H7 (cell line): Measurements from ENCODE around the gene OR14C36. TPM values are rescaled to one million over a fixed set of nuclear protein-coding genes. Genes with fewer than 3 reads are reported as not detected.

Experiments used
- DNase-seq: peaks from one replicate; pipeline ENCODE4 v3.0.0; 2012
- H3K27me3 ChIP-seq: 2 replicates; pipeline ENCODE4 v1.6.0; 2011; ENCODE audit warnings: mild to moderate bottlenecking, low read length; ENCODE audit not compliant: control insufficient read depth, insufficient read depth
- H3K36me3 ChIP-seq: replicated peaks from 2 replicates; pipeline ENCODE4 v1.5.1; 2011; ENCODE audit warnings: low read length; ENCODE audit not compliant: control insufficient read depth, insufficient read depth
- H3K4me3 ChIP-seq: 2 replicates; pipeline ENCODE4 v1.5.1; 2011; ENCODE audit warnings: low read depth, mild to moderate bottlenecking, control low read depth, low read length, moderate library complexity; ENCODE audit not compliant: insufficient read depth
- total RNA-seq: library from RNA; depleted of rRNA; stranded (reverse); fragments of >200 nt; shearing (Covaris generic); gene quantifications from 2 replicates; pipeline ENCODE4 v1.2.3, GENCODE V29; 2014; rRNA removed

OR14C36 gene
- total RNA-seq, 1 experiment from 2014 or later, result not detected

DNA sequence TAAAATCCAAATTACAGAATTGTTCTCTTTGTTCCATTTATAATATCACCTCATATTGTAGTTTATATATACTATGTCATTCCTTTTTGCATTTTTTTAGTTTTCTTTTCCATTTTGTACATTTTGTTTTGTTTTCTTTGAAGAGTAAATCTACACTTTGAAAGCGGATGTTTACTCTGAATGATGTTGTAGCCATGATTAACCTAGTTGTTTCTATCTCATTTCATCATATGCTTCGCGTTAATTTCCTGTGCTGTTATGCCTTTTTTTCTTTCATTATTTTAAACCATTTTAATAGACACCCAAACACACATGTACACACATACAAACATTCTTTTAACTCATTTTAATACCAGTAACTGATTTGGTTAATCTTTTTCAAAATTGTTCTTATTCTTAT is 32.3 kb downstream of the OR14C36 start:
- DNase-seq, result no peak
- no peaks in the 10 kb centered on the region for H3K27me3 ChIP-seq
- no peak overlapping the region for H3K4me3 ChIP-seq
- H3K36me3 ChIP-seq, result no peaks in the 10 kb centered on the region

DNA sequence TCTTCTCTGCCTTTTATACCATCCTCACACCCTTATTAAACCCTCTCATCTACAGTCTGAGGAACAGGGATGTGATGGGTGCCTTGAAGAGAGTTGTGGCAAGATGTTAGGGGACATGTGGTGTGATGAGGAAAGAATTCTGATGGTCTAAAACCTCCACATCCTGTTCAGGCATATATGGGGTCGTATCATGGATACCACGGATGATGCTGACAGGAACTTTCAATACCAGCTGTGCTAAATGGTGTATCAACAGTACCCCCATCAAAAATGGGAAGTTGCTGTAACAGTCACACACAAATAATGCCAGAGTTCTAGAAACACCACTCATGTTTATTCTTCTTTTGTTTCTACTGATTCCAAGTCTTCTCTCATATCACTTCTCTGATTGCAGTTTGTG is 39.9 kb downstream of the OR14C36 start:
- Histone ChIP-seq H3K36me3 (no peaks in the 10 kb centered on the region), H3K4me3 (no peak overlapping the region), H3K27me3 (no peaks in the 10 kb centered on the region)
- no peak for DNase-seq

DNA sequence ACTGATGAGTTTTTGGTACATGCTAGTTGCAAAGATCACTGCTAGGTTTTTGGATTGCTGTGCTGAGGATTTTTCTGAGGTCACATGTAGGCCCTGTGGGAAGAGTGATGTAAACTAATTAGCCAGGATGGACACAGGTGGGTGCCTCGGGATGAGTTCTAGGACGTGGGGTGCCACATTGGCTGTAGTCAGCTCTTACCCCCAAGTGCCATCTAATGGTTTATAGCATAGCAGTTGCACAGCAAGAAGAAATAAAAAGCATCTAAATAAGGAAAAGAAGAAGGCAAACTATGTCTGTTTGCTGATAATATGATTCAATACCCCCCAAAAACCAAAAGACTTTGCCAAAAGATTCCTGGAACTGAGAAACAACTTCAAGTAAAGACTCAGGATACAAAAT is 44.5 kb downstream of the OR14C36 start:
- no peak for DNase-seq
- no peaks in the 10 kb centered on the region for H3K36me3 ChIP-seq
- no peak overlapping the region for H3K4me3 ChIP-seq
- no peaks in the 10 kb centered on the region for H3K27me3 ChIP-seq

Other genes starting within 250 kb of the OR14C36 start
- not detected in 2 replicates for gene OR2M5, start 203.6 kb upstream of the OR14C36 start, total RNA-seq
- gene OR2M2, start 174.0 kb upstream of the OR14C36 start, total RNA-seq, result not detected in 2 replicates
- gene OR2M3, start 151.5 kb upstream of the OR14C36 start, total RNA-seq, result not detected in 2 replicates
- not detected in 2 replicates for gene OR2M4, start 117.4 kb upstream of the OR14C36 start, total RNA-seq
- gene OR2T33, start 70.8 kb upstream of the OR14C36 start, total RNA-seq, result not detected in 2 replicates
- gene OR2T12, start 45.4 kb upstream of the OR14C36 start, total RNA-seq, result not detected in 2 replicates
- gene OR2M7, start 24.2 kb upstream of the OR14C36 start, total RNA-seq, result not detected in 2 replicates
- not detected in 2 replicates for gene OR2T4, start 12.9 kb downstream of the OR14C36 start, total RNA-seq
- not detected in 2 replicates for gene OR2T6, start 27.0 kb downstream of the OR14C36 start, total RNA-seq
- gene OR2T1, start 54.3 kb downstream of the OR14C36 start, total RNA-seq, result not detected in 2 replicates
- gene OR2T2, start 96.9 kb downstream of the OR14C36 start, total RNA-seq, result not detected in 2 replicates
- not detected in 2 replicates for gene OR2T3, start 124.6 kb downstream of the OR14C36 start, total RNA-seq
- not detected in 2 replicates for gene OR2T5, start 139.8 kb downstream of the OR14C36 start, total RNA-seq
- not detected in 2 replicates for gene OR2G6, start 159.3 kb downstream of the OR14C36 start, total RNA-seq
- gene OR2T29, start 214.0 kb downstream of the OR14C36 start, total RNA-seq, result not detected in 2 replicates
- gene OR2T34, start 226.0 kb downstream of the OR14C36 start, total RNA-seq, result not detected in 2 replicates
- gene OR2T10, start 248.9 kb downstream of the OR14C36 start, total RNA-seq, result not detected in 2 replicates